Upper lobe of right lung (tissue), 1 donor: Measurements from ENCODE around the gene FAAH. TPM values are rescaled to one million over a fixed set of nuclear protein-coding genes. Genes with fewer than 3 reads are reported as not detected.

Source experiments
- ATAC-seq: fragments of 200-7000 bp; cut with Tn5 transposase; one replicate; pipeline ENCODE4 v1.9.1; 2020; ENCODE audit warnings: mild to moderate bottlenecking, moderate library complexity
- DNase-seq: peaks from one replicate; pipeline ENCODE4 v3.0.0-alpha.2; 2020
- H3K27ac ChIP-seq: fragments of 200-600 bp; one replicate; pipeline ENCODE4 v1.8.0; 2022
- H3K27me3 ChIP-seq: fragments of 200-600 bp; one replicate; pipeline ENCODE4 v1.8.0; 2022; ENCODE audit warnings: mild to moderate bottlenecking
- H3K36me3 ChIP-seq: fragments of 200-600 bp; one replicate; pipeline ENCODE4 v1.8.0; 2022
- H3K4me1 ChIP-seq: fragments of 200-600 bp; one replicate; pipeline ENCODE4 v1.8.0; 2022
- H3K4me3 ChIP-seq: fragments of 200-600 bp; one replicate; pipeline ENCODE4 v1.8.0; 2022; ENCODE audit warnings: mild to moderate bottlenecking
- H3K9me3 ChIP-seq: fragments of 200-600 bp; one replicate; pipeline ENCODE4 v1.8.0; 2022
- intact Hi-C: fragments of 100-400 bp; cut with DNase I; formaldehyde crosslinking; loops from one replicate; pipeline ENCODE4 v1.11.0; 2022
- total RNA-seq: library from RNA; stranded (reverse); fragmentation: NEBNext Ultra II Directional; extraction: Animal tissue kit (Norgen Biotek cat#: 25700); gene quantifications from one replicate; pipeline ENCODE4 v1.2.1, GENCODE V29; 2021
- TF ChIP-seq, protein P1 (sequence below): fragments of 200-600 bp; IDR thresholded peaks from one replicate; pipeline ENCODE4 v1.8.0; 2022; ENCODE audit warnings: antibody characterized with exemption
- donor health status: DM: no; HTN: yes; CAD: no; lungs with severe emphysema.

Gene FAAH
- total RNA-seq, 1 donor from 2014 or later, result 30.9 TPM

DNA sequence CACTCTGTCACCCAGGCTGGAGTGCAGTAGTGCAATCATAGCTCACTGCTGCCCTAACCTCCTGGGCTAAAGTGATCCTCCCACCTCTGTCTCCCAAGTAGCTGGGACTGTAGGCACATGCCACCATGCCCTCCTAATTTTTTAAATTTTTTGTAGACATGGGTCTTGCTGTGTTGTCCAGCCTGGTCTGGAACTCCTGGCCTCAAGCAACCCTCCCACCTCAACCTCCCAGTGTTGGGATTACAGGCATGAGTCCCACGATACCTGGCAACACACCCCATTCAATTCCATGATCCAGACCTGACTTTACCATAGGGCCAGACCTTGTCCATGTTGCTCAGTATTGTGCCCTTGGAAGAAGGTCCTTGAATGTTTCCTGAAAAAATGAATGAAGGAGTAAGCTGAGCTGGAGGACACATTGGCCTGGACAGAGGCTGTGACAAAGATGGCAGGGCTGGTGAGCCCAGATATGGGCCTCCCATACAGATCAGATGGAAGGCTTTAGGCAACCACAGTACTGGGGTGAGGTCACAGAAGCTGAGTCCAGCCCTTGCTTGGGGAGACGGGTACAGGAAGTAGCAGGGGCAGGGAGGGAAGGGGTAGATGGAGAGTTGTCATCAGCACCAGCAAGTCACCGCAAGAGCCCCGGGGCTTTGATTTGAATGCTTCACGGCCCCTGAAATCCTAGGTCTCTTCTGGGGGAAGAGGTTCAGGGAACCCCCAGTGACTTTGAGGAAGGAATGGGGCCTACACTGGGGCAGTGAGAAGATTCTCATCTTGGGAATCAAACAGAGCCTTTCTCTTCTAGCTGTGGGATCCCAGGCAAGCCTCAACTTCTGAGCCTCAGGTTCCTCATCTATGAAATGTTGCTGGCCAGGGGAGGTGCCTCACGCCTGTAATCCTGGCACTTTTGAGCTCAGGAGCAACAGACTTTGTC lies 55.4 kb downstream of the FAAH start:
- Histone ChIP-seq H3K27me3 (peaks cover 43% of the 10 kb centered on the region), H3K4me1 (peaks cover 9% of the 10 kb centered on the region), H3K4me3 (no peak overlapping the region), H3K36me3 (no peaks in the 10 kb centered on the region), H3K27ac (no peak overlapping the region), H3K9me3 (no peaks in the 10 kb centered on the region)
- DNase-seq (no peak), ATAC-seq (no peak)
- intact Hi-C loops, result no loop called here
- TF ChIP-seq, protein P1, sequence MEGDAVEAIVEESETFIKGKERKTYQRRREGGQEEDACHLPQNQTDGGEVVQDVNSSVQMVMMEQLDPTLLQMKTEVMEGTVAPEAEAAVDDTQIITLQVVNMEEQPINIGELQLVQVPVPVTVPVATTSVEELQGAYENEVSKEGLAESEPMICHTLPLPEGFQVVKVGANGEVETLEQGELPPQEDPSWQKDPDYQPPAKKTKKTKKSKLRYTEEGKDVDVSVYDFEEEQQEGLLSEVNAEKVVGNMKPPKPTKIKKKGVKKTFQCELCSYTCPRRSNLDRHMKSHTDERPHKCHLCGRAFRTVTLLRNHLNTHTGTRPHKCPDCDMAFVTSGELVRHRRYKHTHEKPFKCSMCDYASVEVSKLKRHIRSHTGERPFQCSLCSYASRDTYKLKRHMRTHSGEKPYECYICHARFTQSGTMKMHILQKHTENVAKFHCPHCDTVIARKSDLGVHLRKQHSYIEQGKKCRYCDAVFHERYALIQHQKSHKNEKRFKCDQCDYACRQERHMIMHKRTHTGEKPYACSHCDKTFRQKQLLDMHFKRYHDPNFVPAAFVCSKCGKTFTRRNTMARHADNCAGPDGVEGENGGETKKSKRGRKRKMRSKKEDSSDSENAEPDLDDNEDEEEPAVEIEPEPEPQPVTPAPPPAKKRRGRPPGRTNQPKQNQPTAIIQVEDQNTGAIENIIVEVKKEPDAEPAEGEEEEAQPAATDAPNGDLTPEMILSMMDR, result no peak

DNA sequence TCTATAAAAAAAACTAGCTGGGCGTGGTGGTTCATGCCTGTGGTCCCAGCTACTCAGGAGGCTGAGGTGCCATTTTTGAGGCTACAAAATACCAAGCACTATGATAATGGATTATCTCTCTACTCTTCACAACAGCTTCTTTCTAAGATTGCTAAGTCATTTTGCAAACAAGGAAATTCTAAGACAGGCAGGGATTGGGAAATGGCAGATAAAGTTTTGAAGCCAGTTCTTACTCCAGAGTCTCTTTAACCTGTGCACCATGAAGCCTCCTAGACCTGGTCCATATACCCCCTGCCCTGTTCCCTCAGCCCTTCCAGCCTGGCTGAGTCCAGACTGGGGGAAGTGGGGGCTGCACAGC lies 56.0 kb downstream of the FAAH start:
- no peak overlapping the region for H3K27ac ChIP-seq
- intact Hi-C loops, result no loop called here
- no peak for ATAC-seq

DNA sequence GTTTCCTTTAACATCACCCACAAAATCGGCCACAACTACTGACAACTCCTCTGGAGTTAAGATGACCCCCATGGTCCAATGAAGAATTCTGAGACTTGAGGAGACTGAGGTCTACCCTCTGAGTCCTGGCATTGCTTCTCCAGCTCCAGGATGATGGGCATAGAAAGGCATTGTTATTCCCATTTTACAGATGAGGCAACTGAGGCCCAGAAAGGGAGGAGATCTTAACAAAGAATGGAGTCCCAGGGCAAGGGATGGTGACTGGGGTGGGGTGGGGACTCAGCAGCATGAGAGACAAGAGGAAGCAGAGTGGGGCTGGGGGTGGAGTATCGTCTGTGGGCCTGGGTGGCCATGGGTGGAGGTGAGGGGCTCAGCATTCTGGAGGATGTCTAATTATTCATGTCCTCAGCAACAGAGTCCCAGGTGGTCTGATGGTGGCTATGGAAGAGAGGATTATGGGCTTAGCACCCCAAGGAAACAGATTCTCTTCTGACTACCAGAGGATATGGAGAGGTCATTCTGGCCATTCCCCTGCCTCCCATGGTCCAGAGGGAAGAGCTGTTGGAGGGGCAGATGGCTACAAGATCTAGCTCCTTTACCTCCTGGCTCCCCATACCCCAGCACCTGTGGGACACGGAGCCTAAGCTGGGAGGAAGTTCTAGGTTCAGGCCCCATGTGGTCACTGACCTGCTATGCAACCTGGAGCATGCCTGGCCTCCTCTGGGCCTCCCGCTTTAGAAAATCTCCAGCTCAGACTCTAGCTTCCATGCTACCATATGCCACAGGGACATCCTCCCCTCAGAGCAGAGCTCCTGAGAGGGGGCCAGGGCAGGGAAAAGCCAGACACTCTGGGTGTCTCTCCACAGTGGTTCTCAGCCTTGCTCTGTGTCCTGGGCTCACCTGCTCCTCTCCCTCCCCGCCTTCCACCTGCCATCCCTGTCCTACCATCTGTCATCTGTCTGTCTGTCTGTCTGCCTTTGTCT lies 58.1 kb downstream of the FAAH start:
- DNase-seq (no peak), ATAC-seq (no peak)
- Histone ChIP-seq H3K27ac (no peak overlapping the region), H3K9me3 (no peaks in the 10 kb centered on the region), H3K27me3 (peaks cover 49% of the 10 kb centered on the region), H3K4me3 (no peak overlapping the region), H3K36me3 (no peaks in the 10 kb centered on the region), H3K4me1 (peaks cover 9% of the 10 kb centered on the region)
- TF ChIP-seq, protein P1, result no peak
- intact Hi-C loops, result no loop called here

More for the DNA sequence above, 56.0 kb downstream of the FAAH start:
- TF ChIP-seq, protein P1, result no peak
- Histone ChIP-seq H3K4me3 (no peak overlapping the region), H3K36me3 (no peaks in the 10 kb centered on the region), H3K4me1 (peaks cover 9% of the 10 kb centered on the region), H3K9me3 (no peaks in the 10 kb centered on the region), H3K27me3 (peaks cover 45% of the 10 kb centered on the region)
- DNase-seq, result no peak

DNA sequence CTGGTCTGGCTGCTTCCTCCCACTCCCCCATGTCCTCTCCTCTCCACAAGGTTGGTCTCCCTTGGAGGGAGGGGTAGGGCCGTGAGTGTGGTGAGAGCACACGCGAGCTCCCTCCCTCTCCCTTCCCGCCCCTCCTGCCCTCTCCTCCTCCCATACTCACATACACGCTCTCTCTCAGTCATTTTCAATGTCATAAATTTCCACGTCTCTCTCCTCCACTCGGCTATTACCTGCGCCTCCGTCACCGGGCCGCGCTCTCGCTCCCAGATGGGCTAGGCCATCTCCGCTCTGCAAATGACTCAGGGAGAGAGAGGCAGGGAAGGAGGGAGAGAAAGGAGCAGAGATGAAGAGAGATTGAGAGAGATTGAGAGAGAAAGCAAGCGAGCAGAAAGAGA lies 58.8 kb downstream of the FAAH start:
- TF ChIP-seq, protein P1, result no peak
- Histone ChIP-seq H3K36me3 (no peaks in the 10 kb centered on the region), H3K4me1 (peaks cover 6% of the 10 kb centered on the region), H3K27me3 (peaks cover 42% of the 10 kb centered on the region), H3K4me3 (no peak overlapping the region), H3K9me3 (no peaks in the 10 kb centered on the region), H3K27ac (no peak overlapping the region)
- DNase-seq (no peak), ATAC-seq (no peak)
- intact Hi-C loops, result no loop called here

DNA sequence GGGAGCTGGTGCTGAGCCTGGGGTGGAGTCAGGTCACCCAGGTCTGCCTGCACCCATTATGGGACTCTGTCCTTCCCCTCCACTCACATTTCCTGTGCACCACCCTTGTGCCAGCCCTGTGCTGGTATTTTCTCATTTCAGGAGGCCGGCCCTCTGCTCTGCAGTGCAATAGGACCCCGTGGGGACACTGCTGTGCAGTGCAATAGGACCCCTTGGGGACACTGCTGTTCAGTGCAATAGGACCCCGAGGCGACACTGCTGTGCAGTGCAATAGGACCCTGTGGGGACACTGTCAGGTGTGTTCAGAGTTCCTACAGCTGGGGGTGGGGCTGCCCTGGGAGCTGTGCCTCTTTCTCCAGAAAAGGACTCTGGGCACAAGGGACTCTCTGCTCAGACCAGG lies 59.3 kb downstream of the FAAH start:
- ATAC-seq (no peak), DNase-seq (no peak)
- Histone ChIP-seq H3K27ac (no peak overlapping the region), H3K4me1 (peaks cover 3% of the 10 kb centered on the region), H3K36me3 (no peaks in the 10 kb centered on the region), H3K4me3 (no peak overlapping the region), H3K27me3 (peaks cover 37% of the 10 kb centered on the region), H3K9me3 (no peaks in the 10 kb centered on the region)
- TF ChIP-seq, protein P1, result no peak
- intact Hi-C loops, result no loop called here
